22Rv1 (cell line): ENCODE measurements around the gene POC1A.

ENCODE experiments used
- CTCF ChIP-seq: fragments of 450-650 bp; IDR thresholded peaks from 2 replicates; pipeline ENCODE4 v1.5.1; 2017; ENCODE audit warnings: mild to moderate bottlenecking
- ZFX ChIP-seq: fragments of 450-650 bp; IDR thresholded peaks from 2 replicates; pipeline ENCODE4 v1.6.1; 2017; ENCODE audit warnings: antibody characterized with exemption, borderline replicate concordance

- TF ChIP-seq CTCF (no peak), ZFX (no peak)
Measured at GRCh38 chr3:52195823-52196331, 41.7 kb upstream of the POC1A start.
